Measurements from ENCODE around the gene GLG1.
"Not testable (repeated sequence)": the region's sequence is repeated elsewhere in the genome, so short reads cannot be mapped to it uniquely, and the experiment has no call there.

- not testable (repeated sequence) for TF ChIP-seq GABPA (IDR thresholded peaks at IDR 0.05; ENCODE audit: low read depth); CTCF (IDR thresholded peaks at IDR 0.05; ENCODE audit: insufficient read depth, low read length); POLR2AphosphoS5 (IDR thresholded peaks at IDR 0.05; ENCODE audit: low read depth)
- TF ChIP-seq, protein P1, sequence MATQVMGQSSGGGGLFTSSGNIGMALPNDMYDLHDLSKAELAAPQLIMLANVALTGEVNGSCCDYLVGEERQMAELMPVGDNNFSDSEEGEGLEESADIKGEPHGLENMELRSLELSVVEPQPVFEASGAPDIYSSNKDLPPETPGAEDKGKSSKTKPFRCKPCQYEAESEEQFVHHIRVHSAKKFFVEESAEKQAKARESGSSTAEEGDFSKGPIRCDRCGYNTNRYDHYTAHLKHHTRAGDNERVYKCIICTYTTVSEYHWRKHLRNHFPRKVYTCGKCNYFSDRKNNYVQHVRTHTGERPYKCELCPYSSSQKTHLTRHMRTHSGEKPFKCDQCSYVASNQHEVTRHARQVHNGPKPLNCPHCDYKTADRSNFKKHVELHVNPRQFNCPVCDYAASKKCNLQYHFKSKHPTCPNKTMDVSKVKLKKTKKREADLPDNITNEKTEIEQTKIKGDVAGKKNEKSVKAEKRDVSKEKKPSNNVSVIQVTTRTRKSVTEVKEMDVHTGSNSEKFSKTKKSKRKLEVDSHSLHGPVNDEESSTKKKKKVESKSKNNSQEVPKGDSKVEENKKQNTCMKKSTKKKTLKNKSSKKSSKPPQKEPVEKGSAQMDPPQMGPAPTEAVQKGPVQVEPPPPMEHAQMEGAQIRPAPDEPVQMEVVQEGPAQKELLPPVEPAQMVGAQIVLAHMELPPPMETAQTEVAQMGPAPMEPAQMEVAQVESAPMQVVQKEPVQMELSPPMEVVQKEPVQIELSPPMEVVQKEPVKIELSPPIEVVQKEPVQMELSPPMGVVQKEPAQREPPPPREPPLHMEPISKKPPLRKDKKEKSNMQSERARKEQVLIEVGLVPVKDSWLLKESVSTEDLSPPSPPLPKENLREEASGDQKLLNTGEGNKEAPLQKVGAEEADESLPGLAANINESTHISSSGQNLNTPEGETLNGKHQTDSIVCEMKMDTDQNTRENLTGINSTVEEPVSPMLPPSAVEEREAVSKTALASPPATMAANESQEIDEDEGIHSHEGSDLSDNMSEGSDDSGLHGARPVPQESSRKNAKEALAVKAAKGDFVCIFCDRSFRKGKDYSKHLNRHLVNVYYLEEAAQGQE (IDR thresholded peaks at IDR 0.05; ENCODE audit: insufficient replicate concordance, low read depth), result not testable (repeated sequence)
Measured at GRCh38 chr16:74425751-74426150, 181.2 kb downstream of the GLG1 start.
